Left ventricle myocardium inferior (tissue), 1 donor: ENCODE results near the gene NHERF1. TPM values are rescaled to one million over a fixed set of nuclear protein-coding genes. Genes with fewer than 3 reads are reported as not detected.

Source experiments
- DNase-seq: peaks from one replicate; pipeline ENCODE4 v3.0.0-alpha.2; 2020
- H3K27ac ChIP-seq: fragments of 200-600 bp; replicated peaks from 2 replicates; pipeline ENCODE4 v1.8.0; 2021
- H3K27me3 ChIP-seq: fragments of 200-600 bp; 2 replicates; pipeline ENCODE4 v1.8.0; 2021; ENCODE audit warnings: low read depth
- H3K36me3 ChIP-seq: fragments of 200-600 bp; 2 replicates; pipeline ENCODE4 v1.8.0; 2021
- H3K4me1 ChIP-seq: fragments of 200-600 bp; 2 replicates; pipeline ENCODE4 v1.8.0; 2021
- H3K4me3 ChIP-seq: fragments of 200-600 bp; 2 replicates; pipeline ENCODE4 v1.8.0; 2021; ENCODE audit warnings: mild to moderate bottlenecking, moderate library complexity
- H3K9me3 ChIP-seq: fragments of 200-600 bp; replicated peaks from 2 replicates; pipeline ENCODE4 v1.8.0; 2021
- intact Hi-C: fragments of 100-400 bp; cut with micrococcal nuclease; formaldehyde crosslinking; loops from one replicate; pipeline ENCODE4 v1.11.0; 2022
- total RNA-seq: library from RNA; stranded (reverse); fragmentation: NEBNext Ultra II Directional; extraction: Animal tissue kit (Norgen Biotek cat#: 25700); gene quantifications from one replicate; pipeline ENCODE4 v1.2.1, GENCODE V29; 2021
- TF ChIP-seq, protein P1 (sequence below): fragments of 200-600 bp; IDR thresholded peaks from 2 replicates; pipeline ENCODE4 v1.8.0; 2021; ENCODE audit warnings: antibody characterized with exemption, mild to moderate bottlenecking, borderline replicate concordance
- donor health status: DM: no; HTN: yes; CAD: no; lungs with severe emphysema.

The NHERF1 gene
- total RNA-seq, 1 donor from 2014 or later: 11.3 TPM

- Histone ChIP-seq H3K27ac (peak overlapping the region; percentile 27), H3K36me3 (no peaks in the 10 kb centered on the region), H3K27me3 (peaks cover 47% of the 10 kb centered on the region), H3K9me3 (no peaks in the 10 kb centered on the region), H3K4me1 (peaks cover 52% of the 10 kb centered on the region), H3K4me3 (no peak overlapping the region)
- intact Hi-C loops: no loop called here
- peak; percentile 17 for DNase-seq
- TF ChIP-seq, protein P1, sequence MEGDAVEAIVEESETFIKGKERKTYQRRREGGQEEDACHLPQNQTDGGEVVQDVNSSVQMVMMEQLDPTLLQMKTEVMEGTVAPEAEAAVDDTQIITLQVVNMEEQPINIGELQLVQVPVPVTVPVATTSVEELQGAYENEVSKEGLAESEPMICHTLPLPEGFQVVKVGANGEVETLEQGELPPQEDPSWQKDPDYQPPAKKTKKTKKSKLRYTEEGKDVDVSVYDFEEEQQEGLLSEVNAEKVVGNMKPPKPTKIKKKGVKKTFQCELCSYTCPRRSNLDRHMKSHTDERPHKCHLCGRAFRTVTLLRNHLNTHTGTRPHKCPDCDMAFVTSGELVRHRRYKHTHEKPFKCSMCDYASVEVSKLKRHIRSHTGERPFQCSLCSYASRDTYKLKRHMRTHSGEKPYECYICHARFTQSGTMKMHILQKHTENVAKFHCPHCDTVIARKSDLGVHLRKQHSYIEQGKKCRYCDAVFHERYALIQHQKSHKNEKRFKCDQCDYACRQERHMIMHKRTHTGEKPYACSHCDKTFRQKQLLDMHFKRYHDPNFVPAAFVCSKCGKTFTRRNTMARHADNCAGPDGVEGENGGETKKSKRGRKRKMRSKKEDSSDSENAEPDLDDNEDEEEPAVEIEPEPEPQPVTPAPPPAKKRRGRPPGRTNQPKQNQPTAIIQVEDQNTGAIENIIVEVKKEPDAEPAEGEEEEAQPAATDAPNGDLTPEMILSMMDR: no peak
Measured at GRCh38 chr17:74742153-74742515, 6.3 kb upstream of the NHERF1 start.

DNA sequence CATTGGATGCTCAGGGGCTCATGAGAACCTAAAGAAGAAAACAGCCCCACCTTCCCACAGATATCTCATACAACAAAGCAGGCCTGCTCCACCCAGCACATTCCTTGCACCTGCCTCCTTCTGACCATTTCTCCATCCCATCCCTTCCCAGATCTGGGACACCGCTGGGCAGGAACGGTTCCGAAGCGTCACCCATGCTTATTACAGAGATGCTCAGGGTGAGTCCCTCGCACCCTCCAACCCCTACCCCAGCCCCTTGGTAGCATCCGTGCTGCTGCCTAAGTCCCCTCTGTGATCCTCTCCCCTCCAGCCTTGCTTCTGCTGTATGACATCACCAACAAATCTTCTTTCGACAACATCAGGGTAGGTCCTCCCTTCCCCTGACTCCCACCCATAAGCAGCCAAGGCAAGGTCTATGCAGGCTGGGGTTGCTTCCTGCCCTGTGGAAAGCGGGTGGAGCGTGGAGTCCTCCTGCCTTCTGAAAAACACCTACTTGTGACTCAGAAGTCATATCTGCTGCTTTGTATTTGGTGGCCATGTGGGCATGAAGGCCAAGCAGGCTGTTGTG lies 5.4 kb upstream of the NHERF1 start:
- Histone ChIP-seq H3K9me3 (no peaks in the 10 kb centered on the region), H3K27ac (no peak overlapping the region), H3K27me3 (peaks cover 38% of the 10 kb centered on the region), H3K36me3 (no peaks in the 10 kb centered on the region), H3K4me3 (no peak overlapping the region), H3K4me1 (peaks cover 52% of the 10 kb centered on the region)
- peak; percentile 7 for DNase-seq
- TF ChIP-seq, protein P1: no peak
- intact Hi-C loops: no loop called here

DNA sequence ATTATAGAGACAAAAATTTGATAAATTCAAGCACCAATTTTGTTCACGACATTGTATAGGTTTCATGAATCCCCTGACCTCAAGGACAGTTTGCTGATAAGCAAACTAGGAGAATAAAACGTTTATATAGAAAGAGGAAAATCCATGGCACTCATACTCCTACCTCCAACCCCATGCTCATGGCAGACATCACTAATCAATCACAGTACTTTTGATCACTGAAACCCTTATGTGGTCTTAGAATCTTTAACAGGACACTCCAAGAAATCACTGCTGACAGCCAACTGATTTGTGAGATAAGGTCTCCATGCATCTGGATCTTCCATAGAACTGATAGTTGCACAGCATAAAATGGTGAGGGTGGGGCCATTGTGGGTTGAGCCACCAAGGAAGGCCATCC lies 4.7 kb upstream of the NHERF1 start:
- TF ChIP-seq, protein P1: no peak
- Histone ChIP-seq H3K27me3 (peaks cover 31% of the 10 kb centered on the region), H3K9me3 (no peaks in the 10 kb centered on the region), H3K4me1 (peaks cover 49% of the 10 kb centered on the region), H3K36me3 (no peaks in the 10 kb centered on the region), H3K27ac (no peak overlapping the region), H3K4me3 (no peak overlapping the region)
- intact Hi-C loops: no loop called here
- no peak for DNase-seq

GRCh38 chr17:74744349-74744713 lies 4.1 kb upstream of the NHERF1 start:
- peak; percentile 11 for DNase-seq
- H3K27ac ChIP-seq: peak overlapping the region; percentile 87
- H3K4me3 ChIP-seq: no peak overlapping the region
- H3K27me3 ChIP-seq: peaks cover 25% of the 10 kb centered on the region
- intact Hi-C loops: no loop called here
- peaks cover 51% of the 10 kb centered on the region for H3K4me1 ChIP-seq
- TF ChIP-seq, protein P1: no peak
- no peaks in the 10 kb centered on the region for H3K36me3 ChIP-seq
- no peaks in the 10 kb centered on the region for H3K9me3 ChIP-seq

GRCh38 chr17:74744714-74745547 lies 3.5 kb upstream of the NHERF1 start:
- H3K4me1 ChIP-seq: peaks cover 57% of the 10 kb centered on the region

More at GRCh38 chr17:74744714-74745547, 3.5 kb upstream of the NHERF1 start:
- peak; percentile 89 for DNase-seq
- no peaks in the 10 kb centered on the region for H3K9me3 ChIP-seq
- H3K27ac ChIP-seq: peak overlapping the region; percentile 87
- TF ChIP-seq, protein P1: peak; percentile 100
- intact Hi-C loops: no loop called here
- no peaks in the 10 kb centered on the region for H3K36me3 ChIP-seq
- H3K4me3 ChIP-seq: peak overlapping the region; percentile 58
- peaks cover 19% of the 10 kb centered on the region for H3K27me3 ChIP-seq
